SK-N-SH treated with all-trans-retinoic acid at 6 μM for 48 hours (cell line): ENCODE measurements around the gene ATP23.

Experiments used
- ATAC-seq: fragments of 200-7000 bp; cut with Tn5 transposase; 3 replicates; pipeline ENCODE4 v1.9.1; 2020; ENCODE audit warnings: mild to moderate bottlenecking, moderate library complexity
- BACH2 ChIP-seq: fragments of 250-450 bp; sonication (Bioruptor Pico); IDR thresholded peaks from 2 replicates; pipeline ENCODE4 v1.9.0; 2021; ENCODE audit warnings: mild to moderate bottlenecking, borderline replicate concordance
- CREB5 ChIP-seq: fragments of 250-450 bp; sonication (Bioruptor Pico); IDR thresholded peaks from 2 replicates; pipeline ENCODE4 v1.5.1; 2020; ENCODE audit warnings: low read depth, mild to moderate bottlenecking, moderate library complexity
- CSDC2 ChIP-seq: fragments of 250-450 bp; sonication (Bioruptor Pico); IDR thresholded peaks from 2 replicates; pipeline ENCODE4 v1.5.0; 2020; ENCODE audit warnings: mild to moderate bottlenecking, moderate library complexity
- CSRNP3 ChIP-seq: fragments of 250-450 bp; sonication (Bioruptor Pico); IDR thresholded peaks from 2 replicates; pipeline ENCODE4 v1.5.1; 2021; ENCODE audit warnings: mild to moderate bottlenecking, moderate library complexity
- ESRRG ChIP-seq: fragments of 250-450 bp; sonication (Bioruptor Pico); IDR thresholded peaks from 2 replicates; pipeline ENCODE4 v1.6.1; 2021; ENCODE audit warnings: mild to moderate bottlenecking
- GLIS3 ChIP-seq: fragments of 250-450 bp; sonication (Bioruptor Pico); IDR thresholded peaks from 2 replicates; pipeline ENCODE4 v1.5.0; 2020; ENCODE audit warnings: mild to moderate bottlenecking, moderate library complexity
- ISL1 ChIP-seq: fragments of 250-450 bp; sonication (Bioruptor Pico); IDR thresholded peaks from 2 replicates; pipeline ENCODE4 v2.1.2; 2022; ENCODE audit warnings: mild to moderate bottlenecking, moderate library complexity
- OSR1 ChIP-seq: fragments of 250-450 bp; sonication (Bioruptor Pico); IDR thresholded peaks from 2 replicates; pipeline ENCODE4 v1.8.0; 2022; ENCODE audit warnings: moderate library complexity, mild to moderate bottlenecking, inconsistent platforms
- PATZ1 ChIP-seq: fragments of 250-450 bp; sonication (Bioruptor Pico); IDR thresholded peaks from 2 replicates; pipeline ENCODE4 v1.8.0; 2020; ENCODE audit warnings: mild to moderate bottlenecking, moderate library complexity, borderline replicate concordance
- PPARA ChIP-seq: fragments of 250-450 bp; sonication (Bioruptor Pico); IDR thresholded peaks from 2 replicates; pipeline ENCODE4 v1.5.0; 2020; ENCODE audit warnings: mild to moderate bottlenecking, borderline replicate concordance
- RARB ChIP-seq: fragments of 250-450 bp; sonication (Bioruptor Pico); IDR thresholded peaks from 2 replicates; pipeline ENCODE4 v1.8.0; 2021; ENCODE audit warnings: mild to moderate bottlenecking, moderate library complexity
- SNAI2 ChIP-seq: fragments of 250-450 bp; sonication (Bioruptor Pico); IDR thresholded peaks from 2 replicates; pipeline ENCODE4 v1.5.0; 2020; ENCODE audit warnings: mild to moderate bottlenecking, moderate library complexity
- TCF4 ChIP-seq: fragments of 250-450 bp; sonication (Bioruptor Pico); IDR thresholded peaks from 2 replicates; pipeline ENCODE4 v1.8.0; 2021; ENCODE audit warnings: mild to moderate bottlenecking, moderate library complexity, borderline replicate concordance
- TOX ChIP-seq: fragments of 250-450 bp; sonication (Bioruptor Pico); IDR thresholded peaks from 2 replicates; pipeline ENCODE4 v1.8.0; 2021; ENCODE audit warnings: mild to moderate bottlenecking, moderate library complexity, borderline replicate concordance
- ZC3H10 ChIP-seq: fragments of 250-450 bp; sonication (Bioruptor Pico); IDR thresholded peaks from 2 replicates; pipeline ENCODE4 v1.5.1; 2021; ENCODE audit warnings: mild to moderate bottlenecking, moderate library complexity
- ZFP3 ChIP-seq: fragments of 250-450 bp; sonication (Bioruptor Pico); IDR thresholded peaks from 2 replicates; pipeline ENCODE4 v1.5.0; 2020; ENCODE audit warnings: mild to moderate bottlenecking, moderate library complexity
- ZFP30 ChIP-seq: fragments of 450-650 bp; formaldehyde crosslinking; IDR thresholded peaks from 2 replicates; pipeline ENCODE4 v1.5.0; 2022; ENCODE audit warnings: mild to moderate bottlenecking, moderate library complexity
- ZNF565 ChIP-seq: fragments of 450-650 bp; formaldehyde crosslinking; conservative IDR thresholded peaks from 2 replicates; pipeline ENCODE4 v1.5.0; 2020; ENCODE audit warnings: low read depth, mild to moderate bottlenecking, moderate library complexity
- ZNF70 ChIP-seq: fragments of 450-650 bp; formaldehyde crosslinking; IDR thresholded peaks from 2 replicates; pipeline ENCODE4 v1.5.0; 2020; ENCODE audit warnings: mild to moderate bottlenecking, moderate library complexity
- TF ChIP-seq, protein P1 (sequence below): fragments of 250-450 bp; sonication (Bioruptor Pico); IDR thresholded peaks from 2 replicates; pipeline ENCODE4 v1.8.0; 2021; ENCODE audit warnings: low read depth, mild to moderate bottlenecking, moderate library complexity, borderline replicate concordance
- TF ChIP-seq, protein P2 (sequence below): fragments of 250-450 bp; sonication (Bioruptor Pico); IDR thresholded peaks from 2 replicates; pipeline ENCODE4 v1.5.0; 2020; ENCODE audit warnings: mild to moderate bottlenecking, moderate library complexity

Gene ATP23

DNA sequence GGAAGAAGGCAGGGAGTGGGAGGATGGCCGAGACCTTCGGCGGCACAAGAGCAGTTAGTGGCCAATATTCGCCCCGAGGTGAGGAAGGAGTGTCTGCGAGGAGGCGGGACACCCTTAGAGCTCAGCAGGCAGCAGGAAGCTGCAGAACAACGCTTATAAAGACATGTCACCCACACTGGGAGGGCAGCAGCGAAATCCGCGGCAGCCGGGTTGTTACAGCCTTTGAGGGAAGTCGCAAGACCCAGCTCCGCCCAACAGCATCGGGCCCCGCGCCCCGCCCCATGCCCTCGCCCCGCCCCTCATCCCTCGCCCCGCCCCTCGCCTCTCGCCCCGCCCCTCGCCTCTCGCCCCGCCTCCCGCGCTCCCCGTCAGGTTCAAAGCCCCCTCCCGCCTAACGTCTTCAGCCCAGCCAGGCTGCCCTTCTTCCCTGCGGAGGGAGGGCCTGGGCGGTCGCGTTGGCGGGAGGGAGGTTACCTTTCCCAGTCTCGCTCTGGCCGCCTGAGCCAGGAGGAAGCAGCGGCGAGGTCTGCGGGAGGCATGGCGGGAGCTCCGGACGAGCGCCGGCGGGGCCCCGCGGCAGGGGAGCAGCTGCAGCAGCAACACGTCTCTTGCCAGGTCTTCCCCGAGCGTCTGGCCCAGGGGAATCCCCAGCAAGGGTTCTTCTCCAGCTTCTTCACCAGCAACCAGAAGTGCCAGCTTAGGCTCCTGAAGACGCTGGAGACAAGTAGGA lies at the start of gene ATP23:
Gene ATP23 (plus strand): TSS at position 403 of the 730 bp plus-strand sequence. CDS start 135 bp downstream, at position 538.
- ATAC-seq = peak; percentile 96

DNA sequence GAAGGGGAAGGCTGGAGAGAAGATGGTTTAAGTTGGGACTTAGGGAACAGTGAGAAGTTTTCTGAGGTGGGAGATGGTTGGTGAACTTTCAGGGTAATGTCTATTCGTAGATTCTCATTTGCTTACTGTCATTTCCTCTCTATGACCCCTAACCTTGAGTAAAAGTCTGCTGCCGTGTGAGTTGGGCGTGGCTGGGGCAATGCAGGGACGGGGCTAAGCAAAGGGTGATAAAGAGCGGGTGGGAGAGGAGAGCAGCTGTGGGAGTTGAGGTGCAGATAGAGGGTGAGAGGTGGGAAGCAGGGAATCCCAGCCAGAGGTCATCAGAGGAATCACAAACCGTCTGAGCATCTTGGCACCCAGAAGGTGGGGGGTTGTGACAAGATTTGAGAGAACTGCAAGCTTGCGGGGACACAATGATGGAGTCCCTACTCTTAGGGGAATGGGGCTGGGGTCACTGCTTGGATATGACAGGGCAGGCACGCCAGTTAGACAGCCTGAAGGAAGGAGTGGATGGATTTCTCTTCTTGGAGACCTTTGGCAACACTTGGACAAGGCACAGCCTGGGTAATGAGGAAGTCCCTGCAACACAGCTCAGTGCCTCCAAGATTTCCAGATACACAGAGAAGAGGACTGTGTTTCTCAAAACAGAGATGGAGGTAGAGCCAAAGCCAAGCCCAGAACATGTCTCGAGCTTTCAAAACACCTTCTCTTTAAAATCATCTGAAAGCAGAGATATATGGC lies 49.0 kb upstream of the ATP23 start:
- no peak for TF ChIP-seq PPARA
- ATAC-seq = no peak

More for the DNA sequence above, at the start of gene ATP23:
- TF ChIP-seq OSR1 (no peak), CSDC2 (CRISPR knock-in tag) (no peak), BACH2 (CRISPR knock-in tag) (no peak), ISL1 (no peak), TCF4 (CRISPR knock-in tag) (no peak), PPARA (no peak), ZNF565 (no peak), TOX (CRISPR knock-in tag) (no peak), ESRRG (CRISPR knock-in tag) (no peak), GLIS3 (CRISPR knock-in tag) (no peak), PATZ1 (CRISPR knock-in tag) (no peak), RARB (CRISPR knock-in tag) (no peak), CSRNP3 (no peak)

DNA sequence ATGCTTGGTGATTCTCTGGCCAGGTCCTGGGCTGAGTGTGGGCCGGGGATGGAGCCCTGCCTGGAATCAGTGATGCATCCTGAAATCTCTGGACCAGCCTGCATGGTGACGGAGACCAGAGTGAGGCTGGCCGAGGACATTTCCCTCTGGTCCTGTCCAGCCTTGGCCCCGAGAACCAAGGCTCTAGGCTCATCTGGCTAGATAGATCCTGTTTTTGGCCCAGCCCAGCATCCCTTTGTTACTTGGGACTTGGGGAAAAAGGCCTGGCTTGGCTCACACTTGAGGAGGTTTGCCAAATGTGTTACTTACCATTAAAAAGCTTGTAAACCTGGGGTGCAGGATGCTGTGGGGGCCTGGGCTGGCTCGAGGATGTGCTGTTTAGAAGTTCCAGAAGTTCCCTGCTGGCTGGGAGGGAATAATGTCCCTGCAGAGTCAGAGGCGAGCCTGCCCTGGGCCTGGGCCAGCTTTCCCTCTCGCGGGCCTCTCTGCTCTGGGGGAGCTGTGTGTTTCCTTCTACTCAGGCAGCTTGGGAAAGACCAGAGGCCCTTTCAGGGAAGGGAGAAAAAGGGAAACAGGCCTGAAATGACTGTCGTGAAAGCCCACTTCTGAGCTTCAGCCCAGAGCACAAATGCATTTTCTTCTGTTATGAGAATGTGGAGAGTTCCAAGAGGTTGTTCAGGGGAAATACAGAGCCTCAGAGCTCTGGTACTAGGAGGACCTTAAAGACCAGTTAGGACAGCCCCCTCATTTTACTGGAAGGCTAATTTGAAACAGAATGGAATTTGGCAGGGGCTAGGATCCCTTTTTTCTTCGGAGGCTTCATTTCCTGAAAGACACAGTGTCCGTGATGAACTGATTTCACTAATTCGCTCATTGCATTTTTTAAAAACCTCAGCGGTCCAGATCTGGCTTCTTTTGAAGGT lies 47.7 kb upstream of the ATP23 start:
- TF ChIP-seq CSRNP3 = no peak
- TF ChIP-seq ZFP30 (CRISPR knock-in tag) = no peak
- 0 out of 2 replicates have a peak, but pooled peaks have one; percentile 15 for TF ChIP-seq TCF4 (CRISPR knock-in tag)
- TF ChIP-seq PPARA = no peak
- no peak for TF ChIP-seq ZC3H10
- no peak for TF ChIP-seq CREB5 (CRISPR knock-in tag)
- 0 out of 2 replicates have a peak, but pooled peaks have one; percentile 34 for TF ChIP-seq PATZ1 (CRISPR knock-in tag)
- TF ChIP-seq, protein P1, sequence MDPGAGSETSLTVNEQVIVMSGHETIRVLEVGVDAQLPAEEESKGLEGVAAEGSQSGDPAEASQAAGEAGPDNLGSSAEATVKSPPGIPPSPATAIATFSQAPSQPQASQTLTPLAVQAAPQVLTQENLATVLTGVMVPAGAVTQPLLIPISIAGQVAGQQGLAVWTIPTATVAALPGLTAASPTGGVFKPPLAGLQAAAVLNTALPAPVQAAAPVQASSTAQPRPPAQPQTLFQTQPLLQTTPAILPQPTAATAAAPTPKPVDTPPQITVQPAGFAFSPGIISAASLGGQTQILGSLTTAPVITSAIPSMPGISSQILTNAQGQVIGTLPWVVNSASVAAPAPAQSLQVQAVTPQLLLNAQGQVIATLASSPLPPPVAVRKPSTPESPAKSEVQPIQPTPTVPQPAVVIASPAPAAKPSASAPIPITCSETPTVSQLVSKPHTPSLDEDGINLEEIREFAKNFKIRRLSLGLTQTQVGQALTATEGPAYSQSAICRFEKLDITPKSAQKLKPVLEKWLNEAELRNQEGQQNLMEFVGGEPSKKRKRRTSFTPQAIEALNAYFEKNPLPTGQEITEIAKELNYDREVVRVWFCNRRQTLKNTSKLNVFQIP (CRISPR knock-in tag) = no peak
- 0 out of 2 replicates have a peak, but pooled peaks have one; percentile 39 for TF ChIP-seq ZFP3
- TF ChIP-seq, protein P2, sequence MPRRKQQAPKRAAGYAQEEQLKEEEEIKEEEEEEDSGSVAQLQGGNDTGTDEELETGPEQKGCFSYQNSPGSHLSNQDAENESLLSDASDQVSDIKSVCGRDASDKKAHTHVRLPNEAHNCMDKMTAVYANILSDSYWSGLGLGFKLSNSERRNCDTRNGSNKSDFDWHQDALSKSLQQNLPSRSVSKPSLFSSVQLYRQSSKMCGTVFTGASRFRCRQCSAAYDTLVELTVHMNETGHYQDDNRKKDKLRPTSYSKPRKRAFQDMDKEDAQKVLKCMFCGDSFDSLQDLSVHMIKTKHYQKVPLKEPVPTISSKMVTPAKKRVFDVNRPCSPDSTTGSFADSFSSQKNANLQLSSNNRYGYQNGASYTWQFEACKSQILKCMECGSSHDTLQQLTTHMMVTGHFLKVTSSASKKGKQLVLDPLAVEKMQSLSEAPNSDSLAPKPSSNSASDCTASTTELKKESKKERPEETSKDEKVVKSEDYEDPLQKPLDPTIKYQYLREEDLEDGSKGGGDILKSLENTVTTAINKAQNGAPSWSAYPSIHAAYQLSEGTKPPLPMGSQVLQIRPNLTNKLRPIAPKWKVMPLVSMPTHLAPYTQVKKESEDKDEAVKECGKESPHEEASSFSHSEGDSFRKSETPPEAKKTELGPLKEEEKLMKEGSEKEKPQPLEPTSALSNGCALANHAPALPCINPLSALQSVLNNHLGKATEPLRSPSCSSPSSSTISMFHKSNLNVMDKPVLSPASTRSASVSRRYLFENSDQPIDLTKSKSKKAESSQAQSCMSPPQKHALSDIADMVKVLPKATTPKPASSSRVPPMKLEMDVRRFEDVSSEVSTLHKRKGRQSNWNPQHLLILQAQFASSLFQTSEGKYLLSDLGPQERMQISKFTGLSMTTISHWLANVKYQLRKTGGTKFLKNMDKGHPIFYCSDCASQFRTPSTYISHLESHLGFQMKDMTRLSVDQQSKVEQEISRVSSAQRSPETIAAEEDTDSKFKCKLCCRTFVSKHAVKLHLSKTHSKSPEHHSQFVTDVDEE (CRISPR knock-in tag) = peak; percentile 60; the same call in 1 of the 2 replicates
- no peak for TF ChIP-seq RARB (CRISPR knock-in tag)
- TF ChIP-seq ZNF70 (CRISPR knock-in tag) = no peak
- TF ChIP-seq SNAI2 (CRISPR knock-in tag) = no peak
- TF ChIP-seq ZNF565 = no peak
- ATAC-seq = peak; percentile 85
